ENCODE measurements around the gene MED20.
A peak's percentile ranks its signal among the peaks of the same experiment; 100 is the strongest.

DNA sequence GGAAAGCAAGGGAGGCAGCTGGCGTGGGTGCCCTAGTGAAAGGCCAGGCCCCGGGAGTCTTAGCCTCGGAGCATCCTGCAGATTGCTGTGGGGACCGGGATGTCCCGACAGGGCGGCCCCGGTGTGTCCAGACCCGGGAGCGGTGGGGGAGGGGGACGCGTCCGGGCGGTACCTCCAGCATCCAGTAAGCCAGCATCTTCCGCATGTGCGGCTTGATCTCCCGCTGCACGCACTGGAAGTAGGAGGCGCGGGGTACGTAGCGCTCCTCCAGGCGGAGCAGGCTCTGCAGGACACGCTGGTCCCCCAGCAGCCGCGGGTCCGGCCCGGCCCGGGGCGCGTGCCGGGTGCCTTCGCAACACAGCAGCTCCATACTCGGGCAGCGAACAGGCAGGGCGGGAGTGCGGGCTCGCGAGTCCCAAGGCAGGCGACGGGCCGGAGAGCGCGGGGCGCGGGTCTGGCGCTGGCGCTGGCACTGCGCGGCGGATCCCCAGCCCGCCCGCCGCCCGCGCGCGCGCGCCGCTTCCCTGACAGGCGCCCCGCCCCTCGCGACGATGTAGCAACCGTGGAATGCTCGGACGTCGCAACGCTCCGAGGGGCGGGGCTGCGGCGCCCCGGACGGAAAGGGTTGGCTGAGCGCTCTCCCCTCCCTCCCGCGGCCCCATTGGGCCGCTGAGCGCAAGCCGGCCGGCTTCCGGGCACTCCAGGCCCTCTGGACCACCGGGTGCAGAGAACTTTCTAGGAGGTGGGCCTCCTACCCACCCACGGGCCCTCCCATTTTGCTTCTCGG lies 20.5 kb upstream of the MED20 start, which contains the start of gene CCND3:
- TF ChIP-seq, protein P1, sequence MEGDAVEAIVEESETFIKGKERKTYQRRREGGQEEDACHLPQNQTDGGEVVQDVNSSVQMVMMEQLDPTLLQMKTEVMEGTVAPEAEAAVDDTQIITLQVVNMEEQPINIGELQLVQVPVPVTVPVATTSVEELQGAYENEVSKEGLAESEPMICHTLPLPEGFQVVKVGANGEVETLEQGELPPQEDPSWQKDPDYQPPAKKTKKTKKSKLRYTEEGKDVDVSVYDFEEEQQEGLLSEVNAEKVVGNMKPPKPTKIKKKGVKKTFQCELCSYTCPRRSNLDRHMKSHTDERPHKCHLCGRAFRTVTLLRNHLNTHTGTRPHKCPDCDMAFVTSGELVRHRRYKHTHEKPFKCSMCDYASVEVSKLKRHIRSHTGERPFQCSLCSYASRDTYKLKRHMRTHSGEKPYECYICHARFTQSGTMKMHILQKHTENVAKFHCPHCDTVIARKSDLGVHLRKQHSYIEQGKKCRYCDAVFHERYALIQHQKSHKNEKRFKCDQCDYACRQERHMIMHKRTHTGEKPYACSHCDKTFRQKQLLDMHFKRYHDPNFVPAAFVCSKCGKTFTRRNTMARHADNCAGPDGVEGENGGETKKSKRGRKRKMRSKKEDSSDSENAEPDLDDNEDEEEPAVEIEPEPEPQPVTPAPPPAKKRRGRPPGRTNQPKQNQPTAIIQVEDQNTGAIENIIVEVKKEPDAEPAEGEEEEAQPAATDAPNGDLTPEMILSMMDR (conservative IDR thresholded peaks at IDR 0.05; ENCODE audit: low read depth, low read length): no peak
- peak; percentile 85; the same call in 1 of the 2 replicates for TF ChIP-seq MXI1 (IDR thresholded peaks at IDR 0.05; ENCODE audit: borderline replicate concordance, low read depth, low read length)
- TF ChIP-seq POLR2A (IDR thresholded peaks at IDR 0.05; ENCODE audit: low read depth, low read length): no peak; the same call in 1 of the 2 replicates
- TF ChIP-seq FOS (IDR thresholded peaks at IDR 0.05; ENCODE audit: low read depth, low read length): no peak
- no peak for TF ChIP-seq CHD1 (IDR thresholded peaks at IDR 0.05; ENCODE audit: low read depth, low read length)
- no peak for TF ChIP-seq SMC3 (IDR thresholded peaks at IDR 0.05; ENCODE audit: low read depth, low read length)
- peak; percentile 92 for TF ChIP-seq CEBPB (IDR thresholded peaks at IDR 0.05; ENCODE audit: low read depth, low read length)
- no peak for TF ChIP-seq RAD21 (IDR thresholded peaks at IDR 0.05; ENCODE audit: low read length)
- no peak for TF ChIP-seq ELK1 (IDR thresholded peaks at IDR 0.05; ENCODE audit: borderline replicate concordance, low read depth, low read length)
- peak; percentile 96; the same call in 1 of the 2 replicates for TF ChIP-seq MAZ (IDR thresholded peaks at IDR 0.05; ENCODE audit: borderline replicate concordance, low read depth, low read length)
- no peak for TF ChIP-seq USF2 (IDR thresholded peaks at IDR 0.05; ENCODE audit: low read depth, low read length)
- no peak for TF ChIP-seq BHLHE40 (IDR thresholded peaks at IDR 0.05; ENCODE audit: low read depth, low read length)
- no peak for TF ChIP-seq MAFK (IDR thresholded peaks at IDR 0.05; ENCODE audit: low read depth, low read length)
- no peak for TF ChIP-seq RFX5 (IDR thresholded peaks at IDR 0.05; ENCODE audit: low read depth, low read length)
